MM.1S (cell line): ENCODE results near the gene PTPRZ1.

Source experiments
- DNase-seq: peaks from one replicate; pipeline ENCODE4 v3.0.0-alpha.2; 2015
- H2AFZ ChIP-seq: fragments of 300-600 bp; sonication (generic); 2 replicates; pipeline ENCODE4 v1.6.0; 2016; ENCODE audit warnings: antibody characterized with exemption, low read length
- H3F3A ChIP-seq: fragments of 300-600 bp; sonication (generic); 2 replicates; pipeline ENCODE4 v1.6.1; 2016; ENCODE audit warnings: mild to moderate bottlenecking, antibody characterized with exemption, low read length, moderate library complexity, mixed read lengths; ENCODE audit not compliant: insufficient read depth
- H3K27ac ChIP-seq: fragments of 300-600 bp; sonication (generic); 2 replicates; pipeline ENCODE4 v1.5.1; 2016; ENCODE audit warnings: mild to moderate bottlenecking, low read length
- H3K27me3 ChIP-seq: fragments of 300-600 bp; sonication (generic); replicated peaks from 2 replicates; pipeline ENCODE4 v1.6.0; 2016; ENCODE audit warnings: low read length; ENCODE audit not compliant: insufficient read depth
- H3K36me3 ChIP-seq: fragments of 300-600 bp; sonication (generic); replicated peaks from 2 replicates; pipeline ENCODE4 v1.6.1; 2016; ENCODE audit warnings: mild to moderate bottlenecking, low read length, mixed read lengths; ENCODE audit not compliant: insufficient read depth
- H3K4me1 ChIP-seq: fragments of 300-600 bp; sonication (generic); 2 replicates; pipeline ENCODE4 v1.6.1; 2016; ENCODE audit warnings: low read length, mixed read lengths
- H3K4me2 ChIP-seq: fragments of 300-600 bp; sonication (generic); 2 replicates; pipeline ENCODE4 v1.6.0; 2016; ENCODE audit warnings: low read depth, low read length
- H3K4me3 ChIP-seq: fragments of 300-600 bp; sonication (generic); 2 replicates; pipeline ENCODE4 v1.5.1; 2016; ENCODE audit warnings: low read length, mixed read lengths
- H3K79me2 ChIP-seq: fragments of 300-600 bp; sonication (generic); 2 replicates; pipeline ENCODE4 v1.6.1; 2016; ENCODE audit warnings: mixed run types, low read length, mixed read lengths
- H3K9ac ChIP-seq: fragments of 300-600 bp; sonication (generic); 2 replicates; pipeline ENCODE4 v1.6.1; 2016; ENCODE audit warnings: low read length, mixed read lengths
- H3K9me2 ChIP-seq: fragments of 300-600 bp; sonication (generic); replicated peaks from 2 replicates; pipeline ENCODE4 v1.6.1; 2016; ENCODE audit warnings: mild to moderate bottlenecking, low read length, mixed read lengths; ENCODE audit not compliant: insufficient read depth
- H3K9me3 ChIP-seq: fragments of 300-600 bp; sonication (generic); replicated peaks from 2 replicates; pipeline ENCODE4 v1.6.1; 2016; ENCODE audit warnings: mild to moderate bottlenecking, low read length, mixed read lengths; ENCODE audit not compliant: insufficient read depth
- H4K20me1 ChIP-seq: fragments of 300-600 bp; sonication (generic); 2 replicates; pipeline ENCODE4 v1.6.1; 2016; ENCODE audit warnings: mild to moderate bottlenecking, low read length, moderate library complexity, mixed read lengths; ENCODE audit not compliant: insufficient read depth
- EZH2 ChIP-seq: fragments of 300-600 bp; sonication (generic); optimal IDR thresholded peaks from 2 replicates; pipeline ENCODE3; 2017; ENCODE audit warnings: low read depth, mild to moderate bottlenecking, antibody characterized with exemption, low read length, mixed read lengths
- EZH2phosphoT487 ChIP-seq: fragments of 300-600 bp; sonication (generic); IDR thresholded peaks from 2 replicates; pipeline ENCODE4 v1.6.1; 2018; ENCODE audit warnings: antibody characterized with exemption, low read length
- TF ChIP-seq, protein P1 (sequence below): fragments of 300-600 bp; sonication (generic); IDR thresholded peaks from 2 replicates; pipeline ENCODE4 v1.5.1; 2016; ENCODE audit warnings: antibody characterized with exemption, low read length, mixed read lengths

The PTPRZ1 gene

DNA sequence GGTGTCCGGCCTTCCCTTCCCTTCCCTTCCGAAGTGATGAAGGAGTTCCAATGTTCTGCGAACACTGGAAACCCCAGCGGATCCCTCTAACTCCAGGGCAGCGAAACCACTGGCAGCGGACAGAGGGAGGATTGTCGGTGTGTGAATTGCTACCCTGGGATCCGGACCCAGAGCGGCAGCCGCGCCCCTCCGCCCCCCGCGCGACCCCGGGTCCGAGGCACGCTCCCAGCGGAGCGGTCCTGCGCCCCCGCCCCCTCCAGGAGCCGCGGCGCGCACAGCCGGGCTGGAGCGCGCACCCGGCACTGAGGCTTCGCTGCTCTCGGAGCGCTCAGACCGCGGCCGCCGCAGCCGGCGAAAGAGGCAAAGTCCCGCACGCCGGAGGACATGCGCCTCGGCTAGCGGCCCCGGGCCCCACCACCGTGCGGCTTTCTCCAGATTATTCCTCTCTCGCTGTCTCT is at the start of gene PTPRZ1:
Gene PTPRZ1, plus strand, starts transcription at position 331 of the 458 bp plus-strand sequence. CDS start 339 bp downstream, outside the sequence.
- peak within 1 kb of the TSS; percentile 95 for H3K4me2 ChIP-seq
- H3K4me3 ChIP-seq: peak within 1 kb of the TSS; percentile 78
- H3K27ac ChIP-seq: no peak within 1 kb of the TSS
- H3K36me3 ChIP-seq: no peaks in the 10 kb centered on the region
- no peak for TF ChIP-seq EZH2
- no peaks in the 10 kb centered on the region for H3K9me2 ChIP-seq
- H3F3A ChIP-seq: no peaks in the 10 kb centered on the region
- peak; percentile 53 for DNase-seq
- 0 out of 2 replicates have a peak, but pooled peaks cover 3% of the 10 kb centered on the region for H3K27me3 ChIP-seq
- no peak within 1 kb of the TSS; the same call in 1 of the 2 replicates for H3K9ac ChIP-seq
- no peaks in the 10 kb centered on the region for H4K20me1 ChIP-seq
- H2AFZ ChIP-seq: peak within 1 kb of the TSS; percentile 95
- H3K4me1 ChIP-seq: peaks cover 7% of the 10 kb centered on the region; the same call in 1 of the 2 replicates
- H3K79me2 ChIP-seq: no peaks in the 10 kb centered on the region
- no peaks in the 10 kb centered on the region for H3K9me3 ChIP-seq

DNA sequence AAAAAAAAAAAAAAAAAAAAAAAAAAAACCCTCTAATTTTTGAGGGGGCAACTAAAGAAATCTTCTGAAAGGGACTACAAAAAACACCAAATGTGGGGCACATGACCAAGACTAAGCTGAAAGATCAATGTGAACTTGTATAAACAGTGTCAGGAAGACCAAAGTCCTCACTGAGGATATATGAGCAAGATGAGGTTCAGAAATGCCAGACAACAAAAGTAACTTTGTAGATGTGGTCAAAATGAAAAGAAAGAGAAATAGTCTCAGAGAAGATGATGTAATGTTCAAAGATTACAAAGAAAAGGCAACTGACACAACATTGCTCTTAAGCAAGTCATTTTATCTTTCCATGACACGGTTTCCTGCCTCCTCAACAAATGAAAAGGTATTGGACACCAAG is 48.7 kb upstream of the PTPRZ1 start:
- Histone ChIP-seq H3F3A (no peaks in the 10 kb centered on the region), H3K4me3 (no peak overlapping the region), H4K20me1 (no peaks in the 10 kb centered on the region), H3K79me2 (no peaks in the 10 kb centered on the region), H3K36me3 (no peaks in the 10 kb centered on the region), H3K27me3 (no peaks in the 10 kb centered on the region), H3K4me1 (no peaks in the 10 kb centered on the region), H3K27ac (no peak overlapping the region), H3K9me2 (no peaks in the 10 kb centered on the region), H3K9me3 (no peaks in the 10 kb centered on the region), H3K9ac (no peak overlapping the region), H3K4me2 (no peak overlapping the region), H2AFZ (no peak overlapping the region)
- TF ChIP-seq, protein P1, sequence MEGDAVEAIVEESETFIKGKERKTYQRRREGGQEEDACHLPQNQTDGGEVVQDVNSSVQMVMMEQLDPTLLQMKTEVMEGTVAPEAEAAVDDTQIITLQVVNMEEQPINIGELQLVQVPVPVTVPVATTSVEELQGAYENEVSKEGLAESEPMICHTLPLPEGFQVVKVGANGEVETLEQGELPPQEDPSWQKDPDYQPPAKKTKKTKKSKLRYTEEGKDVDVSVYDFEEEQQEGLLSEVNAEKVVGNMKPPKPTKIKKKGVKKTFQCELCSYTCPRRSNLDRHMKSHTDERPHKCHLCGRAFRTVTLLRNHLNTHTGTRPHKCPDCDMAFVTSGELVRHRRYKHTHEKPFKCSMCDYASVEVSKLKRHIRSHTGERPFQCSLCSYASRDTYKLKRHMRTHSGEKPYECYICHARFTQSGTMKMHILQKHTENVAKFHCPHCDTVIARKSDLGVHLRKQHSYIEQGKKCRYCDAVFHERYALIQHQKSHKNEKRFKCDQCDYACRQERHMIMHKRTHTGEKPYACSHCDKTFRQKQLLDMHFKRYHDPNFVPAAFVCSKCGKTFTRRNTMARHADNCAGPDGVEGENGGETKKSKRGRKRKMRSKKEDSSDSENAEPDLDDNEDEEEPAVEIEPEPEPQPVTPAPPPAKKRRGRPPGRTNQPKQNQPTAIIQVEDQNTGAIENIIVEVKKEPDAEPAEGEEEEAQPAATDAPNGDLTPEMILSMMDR: no peak
- TF ChIP-seq EZH2: no peak
- no peak for DNase-seq

- no peak overlapping the region for H3K27ac ChIP-seq
- no peaks in the 10 kb centered on the region for H3K9me2 ChIP-seq
- no peaks in the 10 kb centered on the region for H3K36me3 ChIP-seq
- no peak overlapping the region for H3K9ac ChIP-seq
- H3F3A ChIP-seq: no peaks in the 10 kb centered on the region
- H3K4me1 ChIP-seq: no peaks in the 10 kb centered on the region
- TF ChIP-seq, protein P1: no peak
- TF ChIP-seq EZH2phosphoT487 (no peak), EZH2 (no peak)
- H3K4me2 ChIP-seq: no peak overlapping the region
- no peak overlapping the region for H2AFZ ChIP-seq
- H3K4me3 ChIP-seq: no peak overlapping the region
- H4K20me1 ChIP-seq: no peaks in the 10 kb centered on the region
- H3K79me2 ChIP-seq: no peaks in the 10 kb centered on the region
- DNase-seq: no peak
- H3K9me3 ChIP-seq: no peaks in the 10 kb centered on the region
- no peaks in the 10 kb centered on the region for H3K27me3 ChIP-seq
Observed at GRCh38 chr7:121831351-121831750, 41.6 kb upstream of the PTPRZ1 start.

DNA sequence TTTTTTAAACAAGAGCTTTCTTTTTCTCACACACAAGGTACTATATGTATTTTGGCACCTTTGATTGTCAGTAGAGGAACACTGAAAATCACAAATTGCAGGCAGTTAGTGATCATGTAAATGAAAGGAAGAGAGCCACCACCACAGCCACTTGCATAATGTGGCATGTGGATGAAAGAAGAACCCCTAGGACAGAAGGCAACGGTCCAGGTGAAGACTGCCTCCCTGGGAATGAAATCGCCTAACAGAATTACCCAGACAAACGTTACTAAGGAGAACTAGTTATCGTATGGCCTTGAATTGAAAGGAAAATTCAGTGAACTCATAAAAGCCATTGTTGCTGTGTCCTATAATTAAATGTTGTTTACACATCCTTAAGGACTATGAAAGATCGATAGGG is 41.2 kb upstream of the PTPRZ1 start:
- H3K36me3 ChIP-seq: no peaks in the 10 kb centered on the region
- H2AFZ ChIP-seq: no peak overlapping the region
- no peak overlapping the region for H3K27ac ChIP-seq
- H3K79me2 ChIP-seq: no peaks in the 10 kb centered on the region
- H3F3A ChIP-seq: no peaks in the 10 kb centered on the region
- H3K4me3 ChIP-seq: no peak overlapping the region
- TF ChIP-seq, protein P1: no peak
- TF ChIP-seq EZH2phosphoT487: no peak
- no peak for TF ChIP-seq EZH2
- H3K9me3 ChIP-seq: no peaks in the 10 kb centered on the region
- no peak overlapping the region for H3K9ac ChIP-seq
- H3K27me3 ChIP-seq: no peaks in the 10 kb centered on the region
- H3K9me2 ChIP-seq: no peaks in the 10 kb centered on the region
- no peaks in the 10 kb centered on the region for H3K4me1 ChIP-seq
- H4K20me1 ChIP-seq: no peaks in the 10 kb centered on the region
- no peak overlapping the region for H3K4me2 ChIP-seq
- no peak for DNase-seq
